Measurements from ENCODE around the gene KIAA1328.

KIAA1328 gene

GRCh38 chr18:36830158-36830495 lies 1.2 kb downstream of the KIAA1328 start:
- no peak for DNase-seq (ENCODE audit: extremely low spot score)
- ChIA-PET CTCF (interaction anchor here (1.1 to 6.1 kb wide), 6 partner anchors 9 to 69 kb away, joined by 3 to 35 read pairs (median 8); no protein-coding TSS in a partner anchor), POLR2A (no interaction called here)
- TF ChIP-seq CTCF (IDR thresholded peaks at IDR 0.05; ENCODE audit: control extremely low read depth, extremely low read depth, low read depth, missing control alignments): no peak

- ChIA-PET POLR2A (no interaction called here), CTCF (no interaction called here)
- DNase-seq (ENCODE audit: extremely low spot score): no peak
- TF ChIP-seq CTCF (IDR thresholded peaks at IDR 0.05; ENCODE audit: control extremely low read depth, extremely low read depth, low read depth, missing control alignments): no peak
Observed at GRCh38 chr18:36831139-36831538, 2.2 kb downstream of the KIAA1328 start.

- POLR2A ChIA-PET: no interaction called here
Observed at GRCh38 chr18:36833120-36833519, 4.2 kb downstream of the KIAA1328 start.

GRCh38 chr18:36835927-36836326 lies 7.0 kb downstream of the KIAA1328 start:
- TF ChIP-seq CTCF (IDR thresholded peaks at IDR 0.05; ENCODE audit: control extremely low read depth, extremely low read depth, low read depth, missing control alignments): no peak
- DNase-seq (ENCODE audit: extremely low spot score): no peak
- POLR2A ChIA-PET: no interaction called here
- CTCF ChIA-PET: no interaction called here

More at GRCh38 chr18:36833120-36833519, 4.2 kb downstream of the KIAA1328 start:
- no peak for TF ChIP-seq CTCF (IDR thresholded peaks at IDR 0.05; ENCODE audit: control extremely low read depth, extremely low read depth, low read depth, missing control alignments)
- CTCF ChIA-PET: interaction anchor here (1.2 kb wide), 1 partner anchor 21 kb away, joined by 3 read pairs; no protein-coding TSS in a partner anchor
- DNase-seq (ENCODE audit: extremely low spot score): no peak

- CTCF ChIA-PET: interaction anchor here (1.5 to 2.5 kb wide), 2 partner anchors 10 to 29 kb away, joined by 3 to 14 read pairs; partner anchors contain the start of genes KIAA1328 and TPGS2
Observed at GRCh38 chr18:36839835-36840234, 10.9 kb downstream of the KIAA1328 start.

GRCh38 chr18:36843199-36843598 lies 14.3 kb downstream of the KIAA1328 start:
- DNase-seq (ENCODE audit: extremely low spot score): no peak
- ChIA-PET POLR2A (no interaction called here), CTCF (interaction anchor here (1.5 kb wide), 1 partner anchor 13 kb away, joined by 8 read pairs; no protein-coding TSS in a partner anchor)
- no peak for TF ChIP-seq CTCF (IDR thresholded peaks at IDR 0.05; ENCODE audit: control extremely low read depth, extremely low read depth, low read depth, missing control alignments)

More at GRCh38 chr18:36839835-36840234, 10.9 kb downstream of the KIAA1328 start:
- no peak for TF ChIP-seq CTCF (IDR thresholded peaks at IDR 0.05; ENCODE audit: control extremely low read depth, extremely low read depth, low read depth, missing control alignments)
- POLR2A ChIA-PET: no interaction called here
- no peak for DNase-seq (ENCODE audit: extremely low spot score)

Data from GM10248 (cell line).